Left cardiac atrium (tissue), 4 donors: ENCODE results near the gene SLC4A8. TPM values are rescaled to one million over a fixed set of nuclear protein-coding genes. Genes with fewer than 3 reads are reported as not detected.
A peak's percentile ranks its signal among the peaks of the same experiment; 100 is the strongest.
"Not testable (repeated sequence)": the region's sequence is repeated elsewhere in the genome, so short reads cannot be mapped to it uniquely, and the experiment has no call there.

Source experiments
- ATAC-seq, 2 donors: fragments of 200-7000 bp; cut with Tn5 transposase; one replicate each; pipeline ENCODE4 v1.9.1; 2020; ENCODE audit warnings: mild to moderate bottlenecking in 2 of 2, moderate library complexity in 2 of 2
- DNase-seq: peaks from one replicate; pipeline ENCODE4 v3.0.0-alpha.2; 2020
- intact Hi-C, 2 donors: fragments of 100-400 bp; cut with DNase I; formaldehyde crosslinking; loops; one replicate each; pipeline versions ENCODE4 v1.14.1 to v1.15.1; 2022 to 2023
- total RNA-seq, 2 donors: library from RNA; stranded (reverse); fragmentation: NEBNext Ultra II Directional; extraction: Animal tissue kit (Norgen Biotek cat#: 25700); gene quantifications; one replicate each; pipeline ENCODE4 v1.2.1, GENCODE V29; 2021
- donor health status: DM: no; HTN: yes; CAD: no.
- donor health status: DM: no; HTN: yes; CAD: no; lungs with severe emphysema.
- donor health status: DM: yes; HTN: yes; CAD: no.
- donor health status: Dilated cardiomyopathy.

SLC4A8 gene
- total RNA-seq, 2 donors from 2014 or later, result 0.29 to 0.71 TPM

DNA sequence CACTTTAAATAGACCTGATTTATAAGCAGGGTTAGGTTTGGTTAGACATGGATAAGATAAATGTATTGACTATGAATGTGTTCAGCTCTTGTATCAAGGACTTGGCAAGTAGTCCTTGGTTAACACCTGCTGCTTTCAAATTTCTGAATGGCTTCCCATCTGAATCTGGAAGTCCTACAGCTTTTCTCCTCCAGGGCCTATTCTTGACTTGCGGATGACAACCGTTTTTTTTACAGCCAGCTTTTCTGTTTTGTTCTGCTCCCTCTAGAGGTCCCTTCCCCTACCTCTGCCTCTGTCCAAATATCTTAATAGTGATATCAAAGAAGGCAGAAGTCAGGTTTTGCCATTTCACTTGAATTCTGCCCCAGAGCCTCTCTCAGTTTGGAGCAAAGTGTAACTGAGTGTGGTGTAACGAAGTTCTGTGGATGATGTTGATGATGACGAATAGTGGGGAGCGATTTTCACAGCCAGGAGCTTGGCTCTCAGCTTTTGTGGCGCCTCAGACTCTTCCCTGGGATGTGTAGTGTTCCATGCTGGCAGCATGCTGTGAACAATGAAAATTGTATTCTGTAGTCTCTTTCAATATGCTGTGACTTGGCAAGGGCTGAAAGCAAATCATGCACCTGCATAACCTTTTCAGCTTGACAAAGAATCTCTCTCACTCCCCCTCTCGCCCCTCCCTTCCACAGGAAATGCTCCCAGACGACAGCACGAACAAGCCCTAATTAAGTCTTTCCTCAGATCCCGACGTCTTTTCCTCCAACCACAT is 5.0 kb upstream of the SLC4A8 start:
- intact Hi-C loops, result loop anchor here (2.0 to 10.0 kb wide), 4 partner anchors 113 to 405 kb away; no protein-coding TSS in a partner anchor
- no peak for ATAC-seq
- DNase-seq, result no peak

DNA sequence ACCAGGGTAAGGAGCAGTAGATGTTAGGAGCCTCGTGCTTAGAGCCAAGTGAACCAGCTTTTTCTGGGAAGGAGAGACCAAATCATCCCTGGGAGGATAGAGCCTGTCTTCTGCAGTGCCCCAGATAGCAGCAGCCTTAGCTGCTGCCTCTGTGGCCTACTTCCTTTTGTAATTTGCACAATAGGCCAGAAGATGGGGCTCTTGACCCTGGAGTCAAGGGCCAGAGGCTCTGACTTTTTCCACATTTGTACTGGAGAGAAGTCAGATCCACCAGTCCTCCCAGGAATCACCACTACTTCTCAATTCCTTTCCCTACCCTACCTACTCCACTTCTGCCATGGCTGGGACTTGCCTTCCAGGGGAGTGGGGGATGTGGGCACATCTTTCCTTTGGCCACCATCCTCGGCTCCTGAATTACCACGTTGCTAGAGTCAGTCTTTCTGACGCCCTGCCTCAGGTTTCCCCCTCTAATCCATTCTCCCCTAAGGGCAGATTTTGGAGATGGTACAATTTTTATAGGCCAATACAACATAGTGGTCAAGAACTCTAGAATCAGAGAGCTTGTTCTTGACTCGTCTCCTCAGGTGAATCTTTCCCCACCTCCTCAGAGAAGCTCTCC is 3.3 kb upstream of the SLC4A8 start:
- ATAC-seq (peak; percentile 21 to 67), DNase-seq (peak; percentile 24)
- intact Hi-C loops, result loop anchor here (2.0 to 10.0 kb wide), 4 partner anchors 111 to 403 kb away; no protein-coding TSS in a partner anchor

DNA sequence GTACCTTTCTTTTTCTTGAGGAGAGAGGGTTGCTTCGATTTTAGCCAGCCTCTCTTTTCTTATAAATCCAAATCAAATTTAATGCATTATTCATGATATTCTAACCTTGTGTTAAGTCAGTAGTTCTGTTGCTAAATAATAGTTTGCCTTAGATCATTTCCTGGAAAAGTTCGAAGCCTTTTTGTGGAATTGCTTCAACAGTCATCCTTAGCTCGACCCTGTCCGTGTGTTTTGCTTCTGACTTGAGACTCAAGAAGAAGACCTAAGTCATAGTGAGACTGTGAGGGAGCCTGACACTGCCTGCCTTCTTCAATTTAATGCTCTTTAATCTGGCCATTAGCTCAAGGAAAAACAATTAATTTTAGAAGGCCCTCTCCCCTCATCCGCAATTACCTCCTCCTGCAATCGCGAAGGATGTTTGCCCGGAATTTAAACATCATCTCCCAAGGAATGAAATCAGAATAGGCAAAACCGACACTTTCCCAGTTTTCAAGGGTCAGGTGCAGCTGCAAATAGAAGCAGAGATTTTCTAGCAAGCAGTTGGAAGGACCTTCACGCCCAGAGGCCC is 453 bp upstream of the SLC4A8 start:
- DNase-seq (no peak), ATAC-seq (no peak)
- intact Hi-C loops, result loop anchor here (5.0 to 10.0 kb wide), 3 partner anchors 108 to 401 kb away; no protein-coding TSS in a partner anchor

DNA sequence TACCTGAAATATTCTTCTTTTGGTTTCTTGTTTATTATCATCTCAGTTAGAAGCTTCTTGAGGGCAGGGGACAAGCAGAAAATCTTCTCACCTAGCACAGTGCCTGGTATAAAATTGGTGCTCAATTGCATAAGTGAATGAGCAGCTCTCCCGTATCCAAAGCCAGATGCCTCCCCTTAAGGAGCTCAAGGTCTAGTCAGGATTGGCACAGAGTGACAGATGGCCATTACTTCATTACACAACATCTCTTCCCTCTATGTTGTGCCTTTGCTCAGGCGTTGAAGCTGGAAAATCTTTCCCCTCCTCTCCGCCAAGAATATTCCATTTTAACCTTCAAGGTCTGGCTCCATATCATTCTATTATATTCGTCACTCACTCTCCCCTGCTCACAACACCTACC is 3.6 kb downstream of the SLC4A8 start:
- DNase-seq (no peak), ATAC-seq (no peak)
- intact Hi-C loops, result loop anchor here in 1 of 2 donors (10.0 kb wide), 1 partner anchor 397 kb away; no protein-coding TSS in a partner anchor

DNA sequence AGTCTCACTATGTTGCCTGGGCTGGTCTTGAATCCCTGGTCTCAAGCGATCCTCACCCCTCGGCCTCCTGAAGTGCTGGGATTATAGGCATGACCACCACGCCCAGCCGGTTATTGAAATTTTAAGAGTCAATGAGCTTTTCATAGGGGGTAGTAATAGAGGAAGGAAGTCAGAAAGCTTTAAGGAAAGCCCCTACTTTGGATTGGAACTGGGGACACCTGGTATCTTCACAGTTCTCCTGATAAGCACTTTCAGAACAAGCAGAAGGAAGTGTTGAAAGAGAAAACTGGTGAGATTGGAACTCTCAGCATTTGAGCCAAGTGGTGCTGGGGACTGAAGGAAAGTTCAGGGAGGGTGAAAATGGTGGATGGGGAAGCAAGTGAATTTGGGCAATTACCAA is 5.1 kb downstream of the SLC4A8 start:
- DNase-seq (no peak), ATAC-seq (no peak)
- intact Hi-C loops, result loop anchor here in 1 of 2 donors (10.0 kb wide), 1 partner anchor 395 kb away; no protein-coding TSS in a partner anchor

DNA sequence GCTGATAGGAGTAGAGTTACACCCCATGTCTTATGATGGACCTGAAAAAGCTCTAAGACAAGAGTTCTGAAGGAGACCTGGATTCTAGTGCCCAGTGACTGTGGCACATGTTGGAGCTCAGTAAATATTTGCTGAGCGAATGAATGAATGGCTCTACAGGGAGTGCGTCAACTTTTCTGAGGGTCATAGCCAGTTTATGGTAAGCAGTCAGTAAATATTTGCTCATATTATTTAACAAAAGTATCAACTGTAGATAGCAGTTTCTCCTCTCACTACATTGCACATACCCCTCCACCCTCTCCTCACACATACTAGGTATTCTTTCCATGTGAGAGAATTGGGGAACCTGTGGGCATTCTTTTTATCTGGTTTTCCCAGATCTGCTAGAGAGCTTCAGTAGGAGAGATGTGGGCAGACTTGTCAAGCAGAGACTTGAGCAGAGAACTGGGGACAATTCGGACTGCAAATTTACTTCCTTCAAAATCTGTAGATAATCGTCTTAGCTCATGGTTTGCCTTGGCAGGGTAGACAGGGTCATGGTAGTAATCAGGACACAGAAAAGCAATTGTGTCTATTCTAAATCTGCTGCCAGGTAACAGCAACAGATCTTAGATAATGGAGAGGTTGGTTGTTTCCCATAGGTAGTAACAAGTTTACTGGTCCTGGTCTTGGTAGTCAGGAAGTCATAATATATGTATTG is 5.7 kb downstream of the SLC4A8 start:
- ATAC-seq (no peak), DNase-seq (no peak)
- intact Hi-C loops, result no loop called here

DNA sequence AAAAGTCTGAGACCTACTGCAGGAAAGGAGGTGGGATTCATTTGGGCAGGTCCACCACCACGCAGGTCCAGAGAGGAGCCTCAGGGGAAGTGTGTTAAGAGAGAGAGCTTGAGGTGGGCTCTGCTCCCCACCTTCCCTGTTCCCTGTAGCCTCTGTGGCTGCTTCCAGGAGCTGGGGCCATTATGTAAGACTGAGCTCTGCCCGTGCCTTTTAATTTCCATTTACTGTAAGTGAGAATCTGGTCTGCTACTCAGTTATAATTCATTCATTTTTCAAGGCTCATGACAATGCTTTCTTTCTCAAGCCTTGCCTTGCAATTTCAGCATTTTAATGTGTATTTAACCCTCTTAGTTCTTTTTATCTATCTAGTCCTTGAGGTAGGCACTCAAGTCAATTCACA is 8.3 kb downstream of the SLC4A8 start:
- intact Hi-C loops, result no loop called here
- no peak for DNase-seq
- no peak for ATAC-seq

DNA sequence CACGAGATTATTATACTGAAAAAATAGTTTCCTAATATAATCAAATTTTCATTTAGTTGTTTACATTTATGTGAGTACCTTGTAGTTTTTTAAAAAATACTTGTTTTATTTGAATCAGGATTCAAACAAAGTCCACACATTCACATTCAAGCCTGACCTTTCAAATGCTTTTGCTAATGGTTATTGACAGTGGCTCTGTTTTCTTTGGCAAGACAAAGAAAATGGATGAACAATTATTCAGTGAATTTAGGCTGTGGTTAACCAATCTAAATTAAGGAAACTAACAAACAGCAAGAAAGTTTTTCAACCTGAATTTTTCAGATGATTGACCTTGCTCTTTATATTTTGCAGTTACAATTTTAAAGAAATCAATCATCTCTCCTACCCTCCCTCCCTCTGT is 9.7 kb downstream of the SLC4A8 start:
- no peak for ATAC-seq
- no peak for DNase-seq
- intact Hi-C loops, result no loop called here

DNA sequence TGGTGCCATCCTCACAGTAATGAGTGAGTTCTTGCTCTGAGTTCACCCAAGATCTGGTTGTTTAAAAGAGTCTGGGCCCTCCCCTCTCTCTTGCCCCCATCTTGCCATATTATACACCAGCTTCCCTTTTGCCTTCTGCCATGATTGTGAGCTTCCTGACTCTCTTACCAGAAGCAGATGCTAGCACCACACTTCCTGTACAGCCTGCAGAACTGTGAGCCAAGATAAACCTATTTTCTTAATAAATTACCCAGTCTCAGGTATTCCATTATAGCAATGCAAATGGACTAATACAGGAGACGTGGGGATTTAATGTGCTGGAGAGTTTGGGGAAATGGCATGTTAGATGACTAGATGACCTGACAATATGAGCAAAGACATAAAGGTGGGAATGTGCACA is 12.8 kb downstream of the SLC4A8 start:
- DNase-seq (no peak), ATAC-seq (no peak)
- intact Hi-C loops, result no loop called here

DNA sequence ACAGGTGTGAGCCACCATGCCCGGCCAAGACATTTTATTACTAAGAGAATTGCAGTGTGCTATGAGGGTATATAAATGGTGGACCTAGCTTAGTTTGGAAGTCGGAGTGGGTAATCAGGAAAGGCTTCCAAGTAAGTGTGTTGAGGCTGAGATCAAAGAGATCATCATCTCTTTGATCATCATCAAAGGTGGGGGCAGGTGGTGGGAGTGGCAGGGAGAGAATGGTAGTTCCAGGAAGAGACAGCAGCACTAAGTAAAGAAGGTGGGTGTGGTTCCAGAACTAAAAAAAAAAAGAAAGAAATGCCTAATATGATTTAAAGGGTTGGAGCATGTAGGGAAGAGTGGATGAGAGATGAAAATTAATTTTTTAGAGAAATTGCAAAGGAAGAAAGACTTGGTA is 14.7 kb downstream of the SLC4A8 start:
- ATAC-seq, result no peak
- intact Hi-C loops, result no loop called here
- no peak for DNase-seq

DNA sequence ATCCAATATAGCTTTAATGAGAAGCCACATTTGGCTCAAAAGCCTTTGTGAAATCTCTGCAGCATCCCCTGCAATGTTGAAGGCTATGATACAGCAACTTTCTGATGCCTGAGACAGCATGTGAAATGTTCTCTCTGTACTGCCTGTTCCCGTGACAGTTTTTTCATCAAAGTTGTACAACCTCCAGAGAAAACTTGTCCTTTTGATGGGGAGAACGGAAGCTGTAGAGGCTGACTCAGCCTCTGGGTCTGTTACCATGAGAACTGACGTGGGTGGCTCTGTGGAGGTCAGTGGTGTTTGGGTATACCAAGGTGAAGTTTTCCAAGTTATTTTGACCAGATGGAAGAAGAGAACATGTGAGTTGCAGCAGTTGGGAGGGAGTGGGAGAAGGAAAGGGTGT is 17.0 kb downstream of the SLC4A8 start:
- no peak for DNase-seq
- intact Hi-C loops, result no loop called here
- ATAC-seq, result no peak

DNA sequence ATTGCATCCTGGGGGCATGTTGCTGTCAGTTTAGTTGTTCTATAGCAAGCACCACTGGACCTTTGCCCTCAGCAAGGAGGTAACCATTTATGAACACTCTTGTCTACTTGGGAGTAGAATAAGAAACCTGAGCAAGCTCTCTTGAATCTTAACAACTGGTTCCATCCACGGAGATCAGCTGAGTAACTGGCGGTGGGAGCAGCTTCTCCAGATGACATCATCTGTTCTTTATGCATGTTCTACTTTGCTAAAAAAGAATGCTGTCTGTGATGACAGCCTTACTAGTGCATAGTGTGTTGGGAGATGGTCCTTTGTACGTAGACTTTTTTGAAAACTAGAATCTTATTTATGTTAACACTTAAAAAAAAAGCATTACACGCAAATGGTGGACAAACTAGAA is 17.7 kb downstream of the SLC4A8 start:
- no peak for DNase-seq
- intact Hi-C loops, result no loop called here
- ATAC-seq, result no peak

DNA sequence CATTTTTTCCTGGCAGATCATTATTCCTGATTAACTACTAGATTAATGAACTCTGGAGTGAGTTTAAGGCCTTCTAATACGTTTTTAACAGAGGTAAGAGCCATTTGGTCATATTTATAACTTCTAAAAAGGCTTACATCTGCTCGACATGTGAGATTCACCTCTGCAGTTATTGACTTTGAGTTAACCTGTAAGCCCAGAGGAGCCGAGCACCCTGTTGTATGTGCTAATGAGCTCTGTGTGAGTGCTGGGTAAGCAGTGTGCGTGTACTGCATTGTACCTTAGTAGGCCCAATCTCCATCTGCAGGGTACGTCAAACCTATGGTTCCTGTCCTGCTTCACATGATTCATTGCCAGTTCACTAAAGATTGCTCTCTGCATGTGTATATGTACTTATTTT is 18.9 kb downstream of the SLC4A8 start:
- ATAC-seq (no peak), DNase-seq (no peak)
- intact Hi-C loops, result no loop called here

DNA sequence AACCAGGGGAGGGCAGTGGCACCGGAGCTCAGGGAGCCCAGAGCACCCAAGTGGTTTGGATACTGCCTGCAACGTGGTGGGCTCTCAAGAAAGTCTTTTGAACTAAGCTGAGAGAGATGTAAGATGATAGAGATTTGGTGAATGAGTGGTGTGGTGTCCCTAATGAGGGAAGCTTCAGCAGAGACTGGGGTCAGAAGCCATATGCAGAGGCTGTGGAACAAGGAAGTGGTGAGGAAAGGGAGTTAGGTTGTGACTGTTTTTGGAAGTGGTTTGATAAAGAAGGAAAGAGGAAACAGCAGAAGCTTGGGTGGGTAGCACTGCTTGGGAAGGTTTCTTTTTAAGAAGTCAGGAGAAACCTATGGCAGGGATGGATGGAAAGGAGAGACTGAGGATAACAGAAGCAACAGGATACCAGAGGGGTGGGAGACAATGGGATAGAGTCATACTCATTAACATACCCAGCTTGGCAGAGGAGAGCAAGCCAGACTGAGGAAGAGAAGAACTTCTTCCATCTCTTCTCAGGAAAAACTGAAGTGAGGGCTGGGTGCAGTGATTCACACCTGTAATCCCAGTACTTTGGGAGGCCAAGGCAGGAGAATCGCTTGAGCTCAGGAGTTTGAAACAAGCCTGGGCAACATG is 24.1 kb downstream of the SLC4A8 start:
- no peak for DNase-seq
- intact Hi-C loops, result no loop called here
- no peak for ATAC-seq

DNA sequence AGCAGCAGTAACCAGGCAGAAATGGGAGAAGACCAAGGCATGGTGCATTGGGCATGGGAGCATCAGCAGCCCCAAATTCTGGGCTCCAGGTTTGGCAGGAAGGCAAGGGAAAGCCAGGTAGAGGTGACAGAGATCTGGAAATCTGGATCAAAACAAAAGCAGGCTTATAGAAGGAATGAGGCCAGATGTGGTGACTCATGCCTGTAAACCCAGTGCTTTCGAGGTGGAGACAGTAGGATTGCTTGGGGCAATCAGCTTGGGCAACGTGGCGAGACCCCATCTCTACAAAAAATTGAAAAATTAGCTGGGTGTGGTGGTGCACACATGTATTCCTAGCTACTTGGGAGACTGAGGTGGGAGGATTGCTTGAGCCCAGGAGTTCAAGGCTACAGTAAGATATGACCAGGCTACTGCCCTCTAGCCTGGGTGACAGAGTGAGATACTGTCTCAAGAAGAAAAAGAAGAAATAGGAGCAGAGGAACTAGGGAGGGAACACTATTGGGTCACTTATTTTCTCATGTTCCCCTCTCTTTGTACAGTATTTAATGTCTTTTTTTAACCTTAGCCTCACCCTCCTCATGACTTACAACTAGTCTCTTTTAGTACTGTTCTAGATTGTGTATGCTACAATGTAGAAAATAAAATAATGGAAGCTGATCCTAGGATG is 25.1 kb downstream of the SLC4A8 start:
- no peak for DNase-seq
- intact Hi-C loops, result no loop called here
- ATAC-seq, result no peak

DNA sequence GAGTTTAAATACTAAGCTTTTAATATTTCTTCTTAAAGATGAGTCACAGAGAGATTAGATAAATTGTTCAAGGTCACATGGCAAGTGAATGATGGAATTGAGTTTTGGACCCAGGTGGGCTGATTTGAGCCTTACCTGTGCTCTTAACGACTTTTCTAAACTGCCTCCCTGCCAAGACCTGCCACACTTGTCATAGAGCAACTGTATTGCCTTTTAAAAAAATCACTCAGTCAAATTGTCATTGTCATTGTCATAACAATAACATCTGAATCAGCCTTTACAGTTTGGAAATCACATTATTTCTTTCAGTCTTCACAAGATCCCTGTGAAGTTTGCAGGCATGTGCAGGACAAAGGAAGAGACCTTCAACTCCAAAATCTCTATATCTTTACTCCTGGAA is 25.7 kb downstream of the SLC4A8 start:
- DNase-seq, result no peak
- no peak for ATAC-seq
- intact Hi-C loops, result no loop called here

DNA sequence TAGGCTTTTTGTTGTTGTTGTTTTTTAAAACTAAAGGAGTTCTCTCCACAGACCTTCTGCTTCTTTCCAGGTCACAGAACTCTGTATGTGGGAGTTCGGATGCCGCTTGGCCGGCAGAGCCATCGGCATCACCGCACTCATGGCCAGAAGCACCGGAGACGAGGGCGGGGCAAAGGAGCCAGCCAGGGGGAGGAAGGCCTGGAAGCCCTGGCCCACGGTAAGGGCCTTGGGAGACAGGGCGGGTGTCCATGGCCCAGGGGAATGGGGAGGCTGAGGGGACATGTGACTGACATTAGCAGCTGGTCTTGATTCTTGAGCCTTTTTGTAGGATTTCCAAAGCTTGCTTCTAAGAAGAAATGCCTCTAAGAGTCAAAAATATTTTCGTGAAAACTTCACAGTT is 26.2 kb downstream of the SLC4A8 start:
- DNase-seq (no peak), ATAC-seq (no peak)
- intact Hi-C loops, result no loop called here

DNA sequence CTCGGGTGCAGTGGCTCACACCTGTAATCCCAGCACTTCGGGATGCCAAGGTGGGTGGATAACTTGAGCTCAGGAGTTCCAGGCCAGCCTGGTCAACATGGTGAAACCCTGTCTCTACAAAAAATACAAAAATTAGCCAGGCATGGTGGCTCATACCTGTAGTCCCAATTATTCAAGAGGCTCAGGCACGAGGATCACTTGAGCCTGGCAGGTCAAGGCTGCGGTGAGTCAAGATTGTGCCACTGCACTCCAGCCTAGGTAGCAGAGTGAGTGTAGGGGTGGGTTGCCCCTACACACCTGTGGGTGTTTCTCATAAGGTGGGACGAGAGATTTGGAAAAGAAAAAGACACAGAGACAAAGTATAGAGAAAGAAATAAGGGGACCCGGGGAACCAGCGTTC is 29.4 kb downstream of the SLC4A8 start:
- ATAC-seq, DNase-seq, intact Hi-C loops: not testable (repeated sequence)

DNA sequence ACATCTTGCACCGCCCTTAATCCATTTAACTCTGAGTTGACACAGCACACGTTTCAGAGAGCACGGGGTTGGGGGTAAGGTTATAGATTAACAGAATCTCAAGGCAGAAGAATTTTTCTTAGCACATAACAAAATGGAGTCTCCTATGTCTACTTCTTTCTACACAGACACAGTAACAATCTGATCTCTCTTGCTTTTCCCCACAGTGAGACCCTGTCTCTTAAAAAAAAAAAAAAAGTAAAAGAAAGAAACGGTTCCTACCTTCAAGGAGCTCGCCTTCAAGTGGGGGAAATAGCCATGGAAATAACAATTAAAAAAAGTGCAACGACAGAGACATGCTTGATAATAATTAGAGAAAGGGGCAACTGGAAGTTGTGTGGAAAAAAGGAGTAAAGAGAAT is 30.4 kb downstream of the SLC4A8 start:
- DNase-seq, ATAC-seq, intact Hi-C loops: not testable (repeated sequence)
